H1 (cell line): Measurements from ENCODE around the gene OR4P4. TPM values are rescaled to one million over a fixed set of nuclear protein-coding genes. Genes with fewer than 3 reads are reported as not detected.

ENCODE experiments used
- CBX5 ChIP-seq: fragments of 300-800, 300-1000 bp; sonication (generic); IDR thresholded peaks from 2 replicates; pipeline ENCODE4 v1.7.1; 2016; ENCODE audit warnings: antibody characterized with exemption, low read length, low read depth
- KDM5A ChIP-seq: fragments of 200-600 bp; IDR thresholded peaks from 2 replicates; pipeline ENCODE4 v1.7.1; 2012; ENCODE audit warnings: mild to moderate bottlenecking, low read length, inconsistent platforms, mixed read lengths
- NANOG ChIP-seq: IDR thresholded peaks from 2 replicates; pipeline ENCODE4 v1.6.1; 2011; ENCODE audit warnings: low read length, low read depth, mild to moderate bottlenecking, inconsistent platforms; ENCODE audit not compliant: insufficient read depth, poor library complexity, severe bottlenecking
- SP4 ChIP-seq: IDR thresholded peaks from 2 replicates; pipeline ENCODE4 v1.6.1; 2012; ENCODE audit warnings: low read length, inconsistent platforms
- polyA plus RNA-seq, 7 experiments: library from polyadenylated mRNA; depleted of rRNA in 3 of 7; stranded (reverse) in 5 of 7; unstranded in 2 of 7; fragments of >200 nt in 5 of 7; fragments of 200-250 nt in 2 of 7; gene quantifications; 1 replicate in 5 of 7; 2 replicates in 1 of 7; 4 replicates in 1 of 7; pipeline versions ENCODE4 v1.2.1 to v1.2.3, GENCODE V29; 2011 to 2013; ENCODE audit warnings: missing spikeins in 2 of 7, mixed read lengths in 2 of 7
- total RNA-seq: library from RNA; stranded (reverse); fragmentation: NEBNext Ultra II Directional; extraction: Animal tissue kit (Norgen Biotek cat#: 25700); gene quantifications from 2 replicates; pipeline ENCODE4 v1.2.1, GENCODE V29; 2021

The OR4P4 gene
- total and polyA plus RNA-seq, 2 of the 8 experiments (the other 6 are each of a cell fraction or from before 2014, with no cell fraction given) = not detected

DNA sequence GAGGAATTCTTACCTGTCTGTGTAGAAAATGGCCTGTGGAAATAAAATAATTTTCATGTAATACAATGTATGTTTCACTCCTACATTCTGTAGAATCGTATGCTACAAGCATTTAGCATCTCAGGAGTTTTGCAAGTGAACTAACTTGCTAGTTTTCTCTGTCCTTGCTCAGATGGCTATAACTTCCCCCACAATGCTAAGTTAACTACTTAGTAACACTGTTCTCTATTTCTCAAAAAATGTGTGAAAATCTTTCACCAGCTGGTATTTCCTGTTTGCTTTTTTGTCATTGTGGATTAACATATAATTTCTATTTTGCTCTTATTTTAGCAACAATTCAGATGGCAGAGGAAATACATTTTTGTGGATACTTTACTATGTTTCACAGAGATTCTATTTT, 17.6 kb downstream of the OR4P4 start (continued):
- TF ChIP-seq NANOG = no peak
- TF ChIP-seq CBX5 = no peak
- no peak for TF ChIP-seq SP4
- TF ChIP-seq KDM5A = no peak
- TF ChIP-seq, all 59 proteins: peak for 0
